ENCODE data around the gene ARID1A. TPM values are rescaled to one million over a fixed set of nuclear protein-coding genes. Genes with fewer than 3 reads are reported as not detected.

Gene ARID1A
- total RNA-seq, 2 experiments from 2014 or later: 55.2 to 123 TPM

GRCh38 chr1:26767714-26768113, 71.9 kb downstream of the ARID1A start:
- Histone ChIP-seq H3K9me3 (ENCODE audit: low read length) (no peaks in the 10 kb centered on the region), H3K4me2 (ENCODE audit: low read length) (no peak overlapping the region), H3K9me2 (ENCODE audit: insufficient read depth, low read length) (no peaks in the 10 kb centered on the region), H3K4me1 (ENCODE audit: insufficient read depth, low read length, poor library complexity, severe bottlenecking) (no peaks in the 10 kb centered on the region), H3K4me3 (ENCODE audit: low read depth, low read length, poor library complexity, severe bottlenecking) (no peak overlapping the region), H4K20me1 (ENCODE audit: insufficient read depth, low read length) (no peaks in the 10 kb centered on the region), H3K27ac (ENCODE audit: low read depth, low read length, poor library complexity, severe bottlenecking) (no peak overlapping the region), H3K36me3 (ENCODE audit: insufficient read depth, low read length) (peaks cover 98% of the 10 kb centered on the region), H2AFZ (ENCODE audit: low read length) (no peak overlapping the region), H3K79me2 (ENCODE audit: insufficient read depth, low read depth, low read length) (no peaks in the 10 kb centered on the region)
- DNase-seq (ENCODE audit: low spot score): no peak
- no TSS peak for BruUV-seq (replicated peaks)
- CTCF ChIA-PET (ENCODE audit: unreplicated experiment): no interaction called here
- no peak for TF ChIP-seq CTCF (conservative IDR thresholded peaks at IDR 0.05; ENCODE audit: low read length)
- TF ChIP-seq EZH2phosphoT487 (IDR thresholded peaks at IDR 0.05; ENCODE audit: borderline replicate concordance, low read depth, low read length): no peak
- intact Hi-C loops (cut with micrococcal nuclease; ENCODE audit: unreplicated experiment): no loop called here
- POLR2A ChIA-PET: interaction anchor here (1.0 kb wide), 1 partner anchor 22 kb away, joined by 3 read pairs; no protein-coding TSS in a partner anchor

GRCh38 chr1:26768755-26769154, 72.9 kb downstream of the ARID1A start:
- no peaks in the 10 kb centered on the region for H3K9me3 ChIP-seq (ENCODE audit: low read length)
- intact Hi-C loops (cut with micrococcal nuclease; ENCODE audit: unreplicated experiment): no loop called here
- peaks cover 99% of the 10 kb centered on the region for H3K36me3 ChIP-seq (ENCODE audit: insufficient read depth, low read length)
- no peak overlapping the region for H2AFZ ChIP-seq (ENCODE audit: low read length)
- TF ChIP-seq EZH2phosphoT487 (IDR thresholded peaks at IDR 0.05; ENCODE audit: borderline replicate concordance, low read depth, low read length) (no peak), CTCF (conservative IDR thresholded peaks at IDR 0.05; ENCODE audit: low read length) (no peak)
- H3K4me3 ChIP-seq (ENCODE audit: low read depth, low read length, poor library complexity, severe bottlenecking): no peak overlapping the region
- ChIA-PET CTCF (ENCODE audit: unreplicated experiment) (no interaction called here), POLR2A (interaction anchor here (0.6 kb wide), 1 partner anchor 166 kb away, joined by 3 read pairs; no protein-coding TSS in a partner anchor)
- H3K4me1 ChIP-seq (ENCODE audit: insufficient read depth, low read length, poor library complexity, severe bottlenecking): no peaks in the 10 kb centered on the region
- H4K20me1 ChIP-seq (ENCODE audit: insufficient read depth, low read length): no peaks in the 10 kb centered on the region
- H3K9me2 ChIP-seq (ENCODE audit: insufficient read depth, low read length): no peaks in the 10 kb centered on the region
- DNase-seq (ENCODE audit: low spot score): no peak
- H3K4me2 ChIP-seq (ENCODE audit: low read length): no peak overlapping the region
- H3K79me2 ChIP-seq (ENCODE audit: insufficient read depth, low read depth, low read length): no peaks in the 10 kb centered on the region
- H3K27ac ChIP-seq (ENCODE audit: low read depth, low read length, poor library complexity, severe bottlenecking): no peak overlapping the region
- BruUV-seq (replicated peaks): no TSS peak

GRCh38 chr1:26771285-26771642, 75.4 kb downstream of the ARID1A start:
- no peaks in the 10 kb centered on the region for H3K9me2 ChIP-seq (ENCODE audit: insufficient read depth, low read length)
- CTCF ChIA-PET (ENCODE audit: unreplicated experiment): no interaction called here
- no TSS peak for BruUV-seq (replicated peaks)
- H3K36me3 ChIP-seq (ENCODE audit: insufficient read depth, low read length): peaks cover 100% of the 10 kb centered on the region
- H3K9me3 ChIP-seq (ENCODE audit: low read length): no peaks in the 10 kb centered on the region
- H3K4me3 ChIP-seq (ENCODE audit: low read depth, low read length, poor library complexity, severe bottlenecking): no peak overlapping the region
- no peak overlapping the region for H3K4me2 ChIP-seq (ENCODE audit: low read length)
- no peaks in the 10 kb centered on the region for H3K79me2 ChIP-seq (ENCODE audit: insufficient read depth, low read depth, low read length)
- no peaks in the 10 kb centered on the region for H4K20me1 ChIP-seq (ENCODE audit: insufficient read depth, low read length)
- intact Hi-C loops (cut with micrococcal nuclease; ENCODE audit: unreplicated experiment): no loop called here
- POLR2A ChIA-PET: interaction anchor here (1.1 to 1.3 kb wide), 2 partner anchors 15 to 26 kb away, joined by 4 read pairs; no protein-coding TSS in a partner anchor
- H3K4me1 ChIP-seq (ENCODE audit: insufficient read depth, low read length, poor library complexity, severe bottlenecking): no peaks in the 10 kb centered on the region
- TF ChIP-seq EZH2phosphoT487 (IDR thresholded peaks at IDR 0.05; ENCODE audit: borderline replicate concordance, low read depth, low read length) (no peak), CTCF (conservative IDR thresholded peaks at IDR 0.05; ENCODE audit: low read length) (no peak)
- H2AFZ ChIP-seq (ENCODE audit: low read length): no peak overlapping the region
- H3K27ac ChIP-seq (ENCODE audit: low read depth, low read length, poor library complexity, severe bottlenecking): no peak overlapping the region
- no peak for DNase-seq (ENCODE audit: low spot score)

All from OCI-LY7 (cell line).